CD4-positive, CD25-positive, alpha-beta regulatory T cell (primary cell): ENCODE measurements around the gene H2BK1. TPM values are rescaled to one million over a fixed set of nuclear protein-coding genes. Genes with fewer than 3 reads are reported as not detected.
A peak's percentile ranks its signal among the peaks of the same experiment; 100 is the strongest.

Experiments
- ATAC-seq, 2 donors: fragments of 150-1000 bp; cut with Tn5 transposase; one replicate each; pipeline ENCODE4 v1.10.0; 2021; ENCODE audit warnings: low read depth in 2 of 2, moderate number of reproducible peaks in 2 of 2, moderate library complexity in 1 of 2
- DNase-seq, 3 donors: peaks; one replicate each; pipeline versions ENCODE4 v3.0.0 to v3.0.0-alpha.2; 2012 to 2022; ENCODE audit warnings: mixed read lengths in 1 of 3
- H3K27ac ChIP-seq: one replicate; pipeline ENCODE4 v1.7.0; 2013; ENCODE audit warnings: mild to moderate bottlenecking, low read length; ENCODE audit not compliant: insufficient read depth, poor library complexity, severe bottlenecking
- H3K27me3 ChIP-seq: one replicate; pipeline ENCODE4 v1.7.0; 2013; ENCODE audit warnings: low read length; ENCODE audit not compliant: control insufficient read depth, insufficient read depth
- H3K36me3 ChIP-seq: one replicate; pipeline ENCODE4 v1.7.0; 2013; ENCODE audit warnings: mild to moderate bottlenecking, low read length, moderate library complexity; ENCODE audit not compliant: control insufficient read depth, insufficient read depth
- H3K4me1 ChIP-seq: 2 replicates; pipeline ENCODE4 v1.7.0; 2013; ENCODE audit warnings: mild to moderate bottlenecking, low read length; ENCODE audit not compliant: insufficient read depth, control insufficient read depth, poor library complexity, severe bottlenecking
- H3K4me3 ChIP-seq: one replicate; pipeline ENCODE4 v1.7.0; 2013; ENCODE audit warnings: low read depth, mild to moderate bottlenecking, low read length, moderate library complexity
- H3K9me3 ChIP-seq, 2 experiments: 1 replicate in 1 of 2; 2 replicates in 1 of 2; pipeline ENCODE4 v1.7.0; 2013; ENCODE audit warnings: low read length in 2 of 2, mild to moderate bottlenecking in 1 of 2, moderate library complexity in 1 of 2; ENCODE audit not compliant: control insufficient read depth in 2 of 2
- H3K27ac Mint-ChIP-seq, 3 donors: one replicate each; pipeline ENCODE4 v1.8.0; 2020 to 2022; ENCODE audit warnings: mild to moderate bottlenecking in 3 of 3, mixed read lengths in 3 of 3, moderate library complexity in 2 of 3
- H3K27me3 Mint-ChIP-seq: one replicate; pipeline ENCODE4 v1.8.0; 2022; ENCODE audit warnings: mild to moderate bottlenecking, mixed read lengths
- H3K36me3 Mint-ChIP-seq: one replicate; pipeline ENCODE4 v1.8.0; 2020; ENCODE audit warnings: mixed read lengths
- H3K4me1 Mint-ChIP-seq, 4 donors: one replicate each; pipeline ENCODE4 v1.8.0; 2020 to 2022; ENCODE audit warnings: mixed read lengths in 4 of 4, mild to moderate bottlenecking in 1 of 4
- H3K4me3 Mint-ChIP-seq, 4 donors: one replicate each; pipeline ENCODE4 v1.8.0; 2020 to 2022; ENCODE audit warnings: mild to moderate bottlenecking in 4 of 4, mixed read lengths in 4 of 4, moderate library complexity in 3 of 4
- H3K9me3 Mint-ChIP-seq, 7 donors: one replicate each; pipeline ENCODE4 v1.8.0; 2020 to 2022; ENCODE audit warnings: mixed read lengths in 7 of 7, mild to moderate bottlenecking in 3 of 7, moderate library complexity in 2 of 7
- polyA plus RNA-seq, 4 donors: library from polyadenylated mRNA; unstranded; fragments of 300-500 nt; fragmentation: Illumina TruSeq; gene quantifications; one replicate each; pipeline ENCODE4 v1.2.3, GENCODE V29; 2021
- total RNA-seq: library from RNA; stranded (reverse); gene quantifications from one replicate; pipeline ENCODE4 v1.2.3, GENCODE V29; 2022

H2BK1 gene
- total and polyA plus RNA-seq, 5 donors from 2014 or later: 3.8 TPM; not detected in 4

- Mint-ChIP-seq H3K27me3 (peaks cover 8% of the 10 kb centered on the region), H3K4me3 (no peak overlapping the region), H3K36me3 (no peaks in the 10 kb centered on the region), H3K4me1 (peaks cover 0 to 32% (median 17%) of the 10 kb centered on the region in 4 donors), H3K27ac (no peak overlapping the region), H3K9me3 (no peaks in the 10 kb centered on the region)
- no peaks in the 10 kb centered on the region for H3K27me3 ChIP-seq
- H3K4me1 ChIP-seq: peaks cover 16% of the 10 kb centered on the region
- H3K4me3 ChIP-seq: no peak overlapping the region
- ATAC-seq (no peak), DNase-seq (no peak)
- peaks cover 22% of the 10 kb centered on the region for H3K36me3 ChIP-seq
- H3K9me3 ChIP-seq: no peaks in the 10 kb centered on the region
- H3K27ac ChIP-seq: no peak overlapping the region
These were observed 28.9 kb upstream of the H2BK1 start for GRCh38 chr7:151238924-151239836.

GRCh38 chr7:151238190-151238810, 28.0 kb upstream of the H2BK1 start:
- H3K9me3 ChIP-seq: no peaks in the 10 kb centered on the region
- H3K27me3 ChIP-seq: no peaks in the 10 kb centered on the region
- Mint-ChIP-seq H3K36me3 (no peaks in the 10 kb centered on the region), H3K27me3 (no peaks in the 10 kb centered on the region), H3K27ac (no peak overlapping the region), H3K9me3 (no peaks in the 10 kb centered on the region), H3K4me3 (peak overlapping the region in 1 of 4 donors; percentile 71), H3K4me1 (peaks cover 0 to 32% (median 18%) of the 10 kb centered on the region in 4 donors)
- H3K4me3 ChIP-seq: no peak overlapping the region
- ATAC-seq: no peak
- H3K36me3 ChIP-seq: peaks cover 22% of the 10 kb centered on the region
- H3K4me1 ChIP-seq: peaks cover 16% of the 10 kb centered on the region
- no peak for DNase-seq
- H3K27ac ChIP-seq: no peak overlapping the region

GRCh38 chr7:151237244-151238189, 27.2 kb upstream of the H2BK1 start:
- DNase-seq (no peak), ATAC-seq (no peak)
- Mint-ChIP-seq H3K27me3 (no peaks in the 10 kb centered on the region), H3K4me3 (peak overlapping the region in 2 of 4 donors; percentile 67 to 71), H3K4me1 (peaks cover 0 to 30% (median 18%) of the 10 kb centered on the region in 4 donors), H3K9me3 (no peaks in the 10 kb centered on the region), H3K36me3 (no peaks in the 10 kb centered on the region), H3K27ac (no peak overlapping the region)
- Histone ChIP-seq H3K4me1 (peaks cover 14% of the 10 kb centered on the region), H3K9me3 (no peaks in the 10 kb centered on the region), H3K27ac (no peak overlapping the region), H3K27me3 (no peaks in the 10 kb centered on the region), H3K4me3 (no peak overlapping the region), H3K36me3 (peaks cover 22% of the 10 kb centered on the region)

- H3K27ac Mint-ChIP-seq: no peak overlapping the region
- H3K27me3 ChIP-seq: no peaks in the 10 kb centered on the region
- DNase-seq (no peak), ATAC-seq (no peak)
- no peaks in the 10 kb centered on the region for H3K36me3 Mint-ChIP-seq
- H3K9me3 Mint-ChIP-seq: no peaks in the 10 kb centered on the region
- peaks cover 21% of the 10 kb centered on the region for H3K4me1 ChIP-seq
- H3K4me3 ChIP-seq: no peak overlapping the region
- no peaks in the 10 kb centered on the region for H3K27me3 Mint-ChIP-seq
- H3K4me1 Mint-ChIP-seq: peaks cover 5 to 37% (median 22%) of the 10 kb centered on the region in 4 donors
- peak overlapping the region in 2 of 4 donors; percentile 38 to 67 for H3K4me3 Mint-ChIP-seq
- H3K27ac ChIP-seq: no peak overlapping the region
- no peaks in the 10 kb centered on the region for H3K9me3 ChIP-seq
- H3K36me3 ChIP-seq: peaks cover 22% of the 10 kb centered on the region
These were observed 26.1 kb upstream of the H2BK1 start for GRCh38 chr7:151236406-151236805.

GRCh38 chr7:151235091-151235787, 25.0 kb upstream of the H2BK1 start:
- Histone ChIP-seq H3K9me3 (no peaks in the 10 kb centered on the region), H3K27ac (no peak overlapping the region), H3K4me3 (no peak overlapping the region), H3K4me1 (peaks cover 21% of the 10 kb centered on the region), H3K36me3 (peaks cover 22% of the 10 kb centered on the region), H3K27me3 (no peaks in the 10 kb centered on the region)
- Mint-ChIP-seq H3K4me3 (peak overlapping the region in 3 of 4 donors; percentile 61 to 100 (median 99)), H3K4me1 (peaks cover 5 to 39% (median 19%) of the 10 kb centered on the region in 4 donors), H3K9me3 (no peaks in the 10 kb centered on the region), H3K27me3 (no peaks in the 10 kb centered on the region), H3K36me3 (no peaks in the 10 kb centered on the region), H3K27ac (no peak overlapping the region)
- ATAC-seq: no peak
- no peak for DNase-seq

- Histone ChIP-seq H3K27me3 (no peaks in the 10 kb centered on the region), H3K4me1 (peaks cover 21% of the 10 kb centered on the region), H3K4me3 (peak overlapping the region; percentile 87), H3K36me3 (peaks cover 22% of the 10 kb centered on the region), H3K27ac (peak overlapping the region; percentile 79), H3K9me3 (no peaks in the 10 kb centered on the region)
- Mint-ChIP-seq H3K4me1 (peaks cover 5 to 39% (median 18%) of the 10 kb centered on the region in 4 donors), H3K9me3 (no peaks in the 10 kb centered on the region), H3K4me3 (peak overlapping the region; percentile 99 to 100 (median 99)), H3K27me3 (no peaks in the 10 kb centered on the region), H3K36me3 (no peaks in the 10 kb centered on the region), H3K27ac (peak overlapping the region in 2 of 3 donors; percentile 96)
- ATAC-seq (no peak), DNase-seq (no peak)
These were observed 23.5 kb upstream of the H2BK1 start for GRCh38 chr7:151233804-151234203.
